Trophoblast cell (in vitro differentiated cells and primary cell): ENCODE results near the gene RNASEH2B.

ENCODE experiments used
- DNase-seq, 2 donors: peaks; one replicate each; pipeline ENCODE4 v3.0.0-alpha.2; 2016
- H2AFZ ChIP-seq: 2 replicates; pipeline ENCODE4 v1.6.1; 2013; ENCODE audit warnings: low read length, moderate library complexity, mild to moderate bottlenecking; ENCODE audit not compliant: insufficient read depth, poor library complexity
- H2AK5ac ChIP-seq: 2 replicates; pipeline ENCODE4 v1.6.1; 2013; ENCODE audit warnings: mild to moderate bottlenecking, low read length
- H2BK120ac ChIP-seq: 2 replicates; pipeline ENCODE4 v1.6.1; 2013; ENCODE audit warnings: low read length, mild to moderate bottlenecking, moderate library complexity; ENCODE audit not compliant: insufficient read depth, poor library complexity
- H2BK12ac ChIP-seq: 2 replicates; pipeline ENCODE4 v1.6.1; 2013; ENCODE audit warnings: mild to moderate bottlenecking, low read length, moderate library complexity
- H2BK5ac ChIP-seq: 2 replicates; pipeline ENCODE4 v1.6.1; 2013; ENCODE audit warnings: low read length, low read depth, moderate library complexity, mild to moderate bottlenecking; ENCODE audit not compliant: poor library complexity
- H3K14ac ChIP-seq: 2 replicates; pipeline ENCODE4 v1.6.1; 2013; ENCODE audit warnings: mild to moderate bottlenecking, low read length
- H3K18ac ChIP-seq: 2 replicates; pipeline ENCODE4 v1.6.1; 2013; ENCODE audit warnings: mild to moderate bottlenecking, low read length
- H3K23ac ChIP-seq: 2 replicates; pipeline ENCODE4 v1.6.1; 2013; ENCODE audit warnings: low read length
- H3K27ac ChIP-seq: 2 replicates; pipeline ENCODE4 v1.5.1; 2013; ENCODE audit warnings: low read depth, mild to moderate bottlenecking, inconsistent platforms, low read length, moderate library complexity
- H3K27me3 ChIP-seq: 2 replicates; pipeline ENCODE4 v1.6.1; 2013; ENCODE audit warnings: inconsistent platforms, mild to moderate bottlenecking, low read length, moderate library complexity; ENCODE audit not compliant: insufficient read depth
- H3K36me3 ChIP-seq, 2 experiments: 1 replicate in 1 of 2; 2 replicates in 1 of 2; pipeline ENCODE4 v1.6.1; 2013; ENCODE audit warnings: low read length in 2 of 2, mild to moderate bottlenecking in 2 of 2, moderate library complexity in 1 of 2; ENCODE audit not compliant: insufficient read depth in 2 of 2, control insufficient read depth in 1 of 2
- H3K4ac ChIP-seq: 2 replicates; pipeline ENCODE4 v1.6.1; 2013; ENCODE audit warnings: low read depth, mild to moderate bottlenecking, low read length, moderate library complexity
- H3K4me1 ChIP-seq, 2 experiments: 1 replicate in 1 of 2; 2 replicates in 1 of 2; pipeline ENCODE4 v1.6.1; 2013; ENCODE audit warnings: low read length in 2 of 2, mild to moderate bottlenecking in 2 of 2, moderate library complexity in 1 of 2; ENCODE audit not compliant: insufficient read depth in 2 of 2, control insufficient read depth in 1 of 2
- H3K4me2 ChIP-seq: 2 replicates; pipeline ENCODE4 v1.6.1; 2013; ENCODE audit warnings: inconsistent platforms, mild to moderate bottlenecking, low read length, moderate library complexity
- H3K4me3 ChIP-seq: 2 replicates; pipeline ENCODE4 v1.5.1; 2013; ENCODE audit warnings: mild to moderate bottlenecking, low read depth, low read length, inconsistent platforms
- H3K79me1 ChIP-seq: one replicate; pipeline ENCODE4 v1.6.1; 2013; ENCODE audit warnings: low read length
- H3K79me2 ChIP-seq: 2 replicates; pipeline ENCODE4 v1.6.1; 2013; ENCODE audit warnings: low read length, mild to moderate bottlenecking; ENCODE audit not compliant: control insufficient read depth, insufficient read depth, poor library complexity
- H3K9ac ChIP-seq: 2 replicates; pipeline ENCODE4 v1.6.1; 2013; ENCODE audit warnings: mild to moderate bottlenecking, low read length
- H3K9me3 ChIP-seq: 2 replicates; pipeline ENCODE4 v1.6.1; 2013; ENCODE audit warnings: low read depth, mild to moderate bottlenecking, control low read depth, inconsistent platforms, low read length; ENCODE audit not compliant: insufficient read depth
- H4K12ac ChIP-seq: 2 replicates; pipeline ENCODE4 v1.6.1; 2013; ENCODE audit warnings: low read depth, mild to moderate bottlenecking, low read length, moderate library complexity
- H4K8ac ChIP-seq: 2 replicates; pipeline ENCODE4 v1.6.1; 2013; ENCODE audit warnings: low read depth, mild to moderate bottlenecking, low read length, moderate library complexity
- H4K91ac ChIP-seq: one replicate; pipeline ENCODE4 v1.6.1; 2013; ENCODE audit warnings: low read depth, mild to moderate bottlenecking, low read length, moderate library complexity
- WGBS: extraction: QIAGEN DNeasy Blood & Tissue Kit; methylation state at CpG from one replicate; pipeline ENCODE4 v1.1.7; 2013; ENCODE audit warnings: missing lambda C conversion rate; ENCODE audit not compliant: insufficient read length, insufficient coverage; ENCODE audit errors: extremely low coverage; 5-methylcytosine and 5-hydroxymethylcytosine counted together

Gene RNASEH2B

GRCh38 chr13:50894012-50894411 lies 15.6 kb upstream of the RNASEH2B start:
- no peak overlapping the region for H2BK120ac ChIP-seq
- H3K23ac ChIP-seq, result no peak overlapping the region
- H3K9me3 ChIP-seq, result no peaks in the 10 kb centered on the region
- H4K91ac ChIP-seq, result no peak overlapping the region
- no peak overlapping the region for H3K27ac ChIP-seq
- H2BK12ac ChIP-seq, result no peak overlapping the region
- no peaks in the 10 kb centered on the region for H3K79me1 ChIP-seq
- no peak overlapping the region for H3K9ac ChIP-seq
- H3K4me1 ChIP-seq, result no peaks in the 10 kb centered on the region
- no peaks in the 10 kb centered on the region for H3K79me2 ChIP-seq
- no peak overlapping the region for H2AK5ac ChIP-seq
- no peak overlapping the region for H3K18ac ChIP-seq
- no peak overlapping the region for H2BK5ac ChIP-seq
- no CpG with 5 or more reads among the region's 2 CpGs for WGBS
- no peaks in the 10 kb centered on the region for H3K36me3 ChIP-seq
- H4K12ac ChIP-seq, result no peak overlapping the region
- DNase-seq, result no peak
- no peak overlapping the region for H3K4me2 ChIP-seq
- H4K8ac ChIP-seq, result no peak overlapping the region
- no peak overlapping the region for H3K4ac ChIP-seq
- H3K4me3 ChIP-seq, result no peak overlapping the region
- no peaks in the 10 kb centered on the region for H3K27me3 ChIP-seq
- no peak overlapping the region for H2AFZ ChIP-seq
- no peak overlapping the region for H3K14ac ChIP-seq

GRCh38 chr13:50894504-50894903 lies 15.1 kb upstream of the RNASEH2B start:
- H3K27ac ChIP-seq, result no peak overlapping the region
- no peak overlapping the region for H3K4me3 ChIP-seq
- H2BK5ac ChIP-seq, result no peak overlapping the region
- no peaks in the 10 kb centered on the region for H3K36me3 ChIP-seq
- no peak for DNase-seq
- no CpG with 5 or more reads among the region's 2 CpGs for WGBS
- no peaks in the 10 kb centered on the region for H3K27me3 ChIP-seq
- no peak overlapping the region for H3K4me2 ChIP-seq
- no peak overlapping the region for H2AK5ac ChIP-seq
- H4K91ac ChIP-seq, result no peak overlapping the region
- no peak overlapping the region for H3K18ac ChIP-seq
- no peak overlapping the region for H2BK120ac ChIP-seq
- H3K9me3 ChIP-seq, result no peaks in the 10 kb centered on the region
- H4K8ac ChIP-seq, result no peak overlapping the region
- no peak overlapping the region for H4K12ac ChIP-seq
- H3K9ac ChIP-seq, result no peak overlapping the region
- no peak overlapping the region for H3K14ac ChIP-seq
- H3K79me2 ChIP-seq, result no peaks in the 10 kb centered on the region
- H3K23ac ChIP-seq, result no peak overlapping the region
- H3K4me1 ChIP-seq, result no peaks in the 10 kb centered on the region
- no peak overlapping the region for H2AFZ ChIP-seq
- H3K4ac ChIP-seq, result no peak overlapping the region
- H2BK12ac ChIP-seq, result no peak overlapping the region
- no peaks in the 10 kb centered on the region for H3K79me1 ChIP-seq

GRCh38 chr13:50898338-50898737 lies 11.3 kb upstream of the RNASEH2B start:
- no peak overlapping the region for H3K4me2 ChIP-seq
- no peak overlapping the region for H2AK5ac ChIP-seq
- H2BK12ac ChIP-seq, result no peak overlapping the region
- DNase-seq, result no peak
- H2BK5ac ChIP-seq, result no peak overlapping the region
- no peak overlapping the region for H3K18ac ChIP-seq
- H4K91ac ChIP-seq, result no peak overlapping the region
- H3K9ac ChIP-seq, result no peak overlapping the region
- no peak overlapping the region for H2BK120ac ChIP-seq
- H3K79me1 ChIP-seq, result no peaks in the 10 kb centered on the region
- H4K8ac ChIP-seq, result no peak overlapping the region
- H3K27me3 ChIP-seq, result no peaks in the 10 kb centered on the region
- H4K12ac ChIP-seq, result no peak overlapping the region
- no peak overlapping the region for H3K4ac ChIP-seq
- no peak overlapping the region for H3K4me3 ChIP-seq
- H3K36me3 ChIP-seq, result no peaks in the 10 kb centered on the region
- no peaks in the 10 kb centered on the region for H3K79me2 ChIP-seq
- H3K14ac ChIP-seq, result no peak overlapping the region
- H3K4me1 ChIP-seq, result no peaks in the 10 kb centered on the region
- no peaks in the 10 kb centered on the region for H3K9me3 ChIP-seq
- H2AFZ ChIP-seq, result no peak overlapping the region
- no peak overlapping the region for H3K27ac ChIP-seq
- no peak overlapping the region for H3K23ac ChIP-seq
- no CpG with 5 or more reads among the region's 1 CpG for WGBS

GRCh38 chr13:50901701-50902100 lies 7.9 kb upstream of the RNASEH2B start:
- no peaks in the 10 kb centered on the region for H3K4me1 ChIP-seq
- H4K12ac ChIP-seq, result no peak overlapping the region
- H3K4me3 ChIP-seq, result no peak overlapping the region
- H3K79me2 ChIP-seq, result no peaks in the 10 kb centered on the region
- H3K36me3 ChIP-seq, result no peaks in the 10 kb centered on the region
- H3K9me3 ChIP-seq, result no peaks in the 10 kb centered on the region
- no peaks in the 10 kb centered on the region for H3K79me1 ChIP-seq
- no peak overlapping the region for H2BK12ac ChIP-seq
- H4K91ac ChIP-seq, result no peak overlapping the region
- H2AFZ ChIP-seq, result no peak overlapping the region
- no peak overlapping the region for H4K8ac ChIP-seq
- no peaks in the 10 kb centered on the region for H3K27me3 ChIP-seq
- H2BK5ac ChIP-seq, result no peak overlapping the region
- no peak overlapping the region for H2BK120ac ChIP-seq
- H3K4me2 ChIP-seq, result no peak overlapping the region
- WGBS, result no CpG with 5 or more reads among the region's 2 CpGs
- H3K27ac ChIP-seq, result no peak overlapping the region
- H3K14ac ChIP-seq, result no peak overlapping the region
- H3K18ac ChIP-seq, result no peak overlapping the region
- no peak for DNase-seq
- H3K23ac ChIP-seq, result no peak overlapping the region
- H3K4ac ChIP-seq, result no peak overlapping the region
- H2AK5ac ChIP-seq, result no peak overlapping the region
- H3K9ac ChIP-seq, result no peak overlapping the region
